ENCODE results near the gene ITPA. TPM values are rescaled to one million over a fixed set of nuclear protein-coding genes. Genes with fewer than 3 reads are reported as not detected.

The ITPA gene
- total and polyA plus RNA-seq, 2 of the 13 experiments (the other 11 are each of a cell fraction or from before 2014, with no cell fraction given) = 60.1 to 103 TPM

- TF ChIP-seq ZNF720 (CRISPR knock-in tag; IDR thresholded peaks at IDR 0.05) (0 out of 2 replicates have a peak, but pooled peaks have one; percentile 18), THAP11 (CRISPR knock-in tag; IDR thresholded peaks at IDR 0.05) (peak; percentile 78; the same call in 1 of the 2 replicates), MIXL1 (CRISPR knock-in tag; IDR thresholded peaks at IDR 0.05) (peak; percentile 97), ZNF670 (CRISPR knock-in tag; IDR thresholded peaks at IDR 0.05; ENCODE audit: borderline replicate concordance) (peak; percentile 78), TBL1XR1 (IDR thresholded peaks at IDR 0.05; ENCODE audit: borderline replicate concordance, low read length, partially characterized antibody) (no peak), GZF1 (CRISPR knock-in tag; IDR thresholded peaks at IDR 0.05) (no peak), ZHX2 (IDR thresholded peaks at IDR 0.05; ENCODE audit: low read depth) (peak; percentile 90), ZHX2 (CRISPR knock-in tag; IDR thresholded peaks at IDR 0.05; ENCODE audit: borderline replicate concordance) (no peak), ZNF572 (CRISPR knock-in tag; IDR thresholded peaks at IDR 0.05) (0 out of 2 replicates have a peak, but pooled peaks have one; percentile 48), KAT7 (CRISPR knock-in tag; IDR thresholded peaks at IDR 0.05; ENCODE audit: borderline replicate concordance) (peak; percentile 92; the same call in 1 of the 2 replicates), ZNF160 (CRISPR knock-in tag; IDR thresholded peaks at IDR 0.05) (peak; percentile 66; the same call in 1 of the 2 replicates), ELF4 (CRISPR knock-in tag; IDR thresholded peaks at IDR 0.05; ENCODE audit: borderline replicate concordance) (no peak)
- TF ChIP-seq, protein P1, sequence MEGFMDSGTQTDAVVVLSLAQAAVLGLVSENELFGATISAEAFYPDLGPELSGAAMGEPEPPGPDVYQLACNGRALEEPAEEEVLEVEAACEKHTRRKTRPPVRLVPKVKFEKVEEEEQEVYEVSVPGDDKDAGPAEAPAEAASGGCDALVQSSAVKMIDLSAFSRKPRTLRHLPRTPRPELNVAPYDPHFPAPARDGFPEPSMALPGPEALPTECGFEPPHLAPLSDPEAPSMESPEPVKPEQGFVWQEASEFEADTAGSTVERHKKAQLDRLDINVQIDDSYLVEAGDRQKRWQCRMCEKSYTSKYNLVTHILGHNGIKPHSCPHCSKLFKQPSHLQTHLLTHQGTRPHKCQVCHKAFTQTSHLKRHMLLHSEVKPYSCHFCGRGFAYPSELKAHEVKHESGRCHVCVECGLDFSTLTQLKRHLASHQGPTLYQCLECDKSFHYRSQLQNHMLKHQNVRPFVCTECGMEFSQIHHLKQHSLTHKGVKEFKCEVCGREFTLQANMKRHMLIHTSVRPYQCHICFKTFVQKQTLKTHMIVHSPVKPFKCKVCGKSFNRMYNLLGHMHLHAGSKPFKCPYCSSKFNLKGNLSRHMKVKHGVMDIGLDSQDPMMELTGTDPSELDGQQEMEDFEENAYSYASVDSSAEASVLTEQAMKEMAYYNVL (CRISPR knock-in tag; IDR thresholded peaks at IDR 0.05; ENCODE audit: borderline replicate concordance) = peak; percentile 63; the same call in 1 of the 2 replicates
- TF ChIP-seq, protein P2, sequence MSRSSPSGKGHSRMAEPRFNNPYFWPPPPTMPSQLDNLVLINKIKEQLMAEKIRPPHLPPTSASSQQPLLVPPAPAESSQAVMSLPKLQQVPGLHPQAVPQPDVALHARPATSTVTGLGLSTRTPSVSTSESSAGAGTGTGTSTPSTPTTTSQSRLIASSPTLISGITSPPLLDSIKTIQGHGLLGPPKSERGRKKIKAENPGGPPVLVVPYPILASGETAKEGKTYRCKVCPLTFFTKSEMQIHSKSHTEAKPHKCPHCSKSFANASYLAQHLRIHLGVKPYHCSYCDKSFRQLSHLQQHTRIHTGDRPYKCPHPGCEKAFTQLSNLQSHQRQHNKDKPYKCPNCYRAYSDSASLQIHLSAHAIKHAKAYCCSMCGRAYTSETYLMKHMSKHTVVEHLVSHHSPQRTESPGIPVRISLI (CRISPR knock-in tag; IDR thresholded peaks at IDR 0.05; ENCODE audit: borderline replicate concordance) = peak; percentile 99
Observed at GRCh38 chr20:3224681-3225421, 15.6 kb downstream of the ITPA start (continued).

Data from HepG2 (cell line).